Heart left ventricle (tissue), 13 donors: ENCODE results near the gene CAPRIN1.

Experiments used
- CTCF ChIP-seq, 12 donors: fragments of 200-600 bp; sonication (generic) in 4 of 12; IDR thresholded peaks; one replicate each; pipeline versions ENCODE4 v1.5.0 to v1.8.0; 2018 to 2022; ENCODE audit warnings: antibody characterized with exemption in 12 of 12, mild to moderate bottlenecking in 5 of 12
- POLR2A ChIP-seq, 2 donors: fragments of 450-650 bp; IDR thresholded peaks; one replicate each; pipeline ENCODE4 v1.6.1; 2017; ENCODE audit warnings: antibody characterized with exemption in 2 of 2, mild to moderate bottlenecking in 2 of 2, moderate library complexity in 2 of 2
- donor health status: ischemic (EF 13 %, LVEDD 7.1; RV severe dilation, severe dysfunction).
- donor health status: DM: no; HTN: yes; CAD: no.
- donor health status: DM: no; HTN: no; CAD: no.
- donor health status: ischemic (EF 25% LVEDD 6.9; RV normal size, moderate dysfunction).
- donor health status: ischemic (EF 25% LVEDD 5.7; RV mildly dilated, moderate dysfunction).
- donor health status: ischemic (EF 35%, LVEDD 5.7; RV mildly dilated, moderate dysfunction).
- donor health status: nonischemic (EF 11% LVEDD 7.7; RV severe dilation, severe dysfunction).
- donor health status: DM: yes; HTN: yes; CAD: no.
- donor health status: PGD.
- donor health status: ischemic (EF 29% LVEDD 5.4; RV normal size, mild dysfunction).
- donor health status: nonischemic (EF 23%, LVEDD 6.1; RV moderate dilation, normal function).

GRCh38 chr11:34114014-34114413, 62.5 kb downstream of the CAPRIN1 start:
- TF ChIP-seq POLR2A (IDR thresholded peaks at IDR 0.05) (no peak), CTCF (IDR thresholded peaks at IDR 0.05) (no peak)
